Amniotic stem cell (primary cell): Measurements from ENCODE around the gene EFNA4.

ENCODE experiments used
- DNase-seq: peaks from one replicate; lab custom pipeline; 2025; lab: John Stamatoyannopoulos, UW

Gene EFNA4

GRCh38 chr1:155063550-155064110 is at the start of gene EFNA4:
EFNA4 (plus strand) TSS chr1:155063740; CDS start chr1:155063824, 84 bp downstream.
- peak; percentile 65 for DNase-seq

DNA sequence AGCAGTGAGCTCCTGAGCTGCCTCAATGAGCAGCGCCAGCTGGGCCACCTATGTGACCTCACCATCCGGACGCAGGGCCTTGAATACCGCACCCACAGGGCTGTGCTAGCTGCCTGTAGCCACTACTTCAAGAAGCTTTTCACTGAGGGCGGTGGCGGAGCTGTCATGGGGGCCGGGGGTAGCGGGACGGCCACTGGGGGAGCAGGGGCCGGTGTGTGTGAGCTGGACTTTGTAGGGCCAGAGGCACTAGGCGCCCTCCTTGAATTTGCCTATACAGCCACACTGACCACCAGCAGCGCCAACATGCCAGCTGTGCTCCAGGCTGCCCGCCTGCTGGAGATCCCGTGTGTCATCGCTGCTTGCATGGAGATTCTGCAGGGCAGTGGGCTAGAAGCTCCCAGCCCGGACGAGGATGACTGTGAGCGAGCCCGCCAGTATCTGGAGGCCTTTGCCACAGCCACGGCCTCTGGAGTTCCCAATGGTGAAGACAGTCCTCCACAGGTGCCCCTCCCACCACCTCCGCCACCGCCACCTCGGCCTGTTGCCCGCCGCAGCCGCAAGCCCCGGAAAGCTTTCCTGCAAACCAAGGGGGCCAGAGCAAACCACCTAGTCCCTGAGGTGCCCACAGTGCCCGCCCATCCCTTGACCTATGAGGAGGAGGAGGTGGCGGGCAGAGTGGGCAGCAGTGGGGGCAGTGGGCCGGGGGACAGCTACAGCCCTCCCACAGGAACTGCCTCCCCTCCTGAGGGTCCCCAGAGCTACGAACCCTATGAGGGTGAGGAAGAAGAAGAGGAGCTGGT is 48.6 kb upstream of the EFNA4 start:
- DNase-seq, result no peak

DNA sequence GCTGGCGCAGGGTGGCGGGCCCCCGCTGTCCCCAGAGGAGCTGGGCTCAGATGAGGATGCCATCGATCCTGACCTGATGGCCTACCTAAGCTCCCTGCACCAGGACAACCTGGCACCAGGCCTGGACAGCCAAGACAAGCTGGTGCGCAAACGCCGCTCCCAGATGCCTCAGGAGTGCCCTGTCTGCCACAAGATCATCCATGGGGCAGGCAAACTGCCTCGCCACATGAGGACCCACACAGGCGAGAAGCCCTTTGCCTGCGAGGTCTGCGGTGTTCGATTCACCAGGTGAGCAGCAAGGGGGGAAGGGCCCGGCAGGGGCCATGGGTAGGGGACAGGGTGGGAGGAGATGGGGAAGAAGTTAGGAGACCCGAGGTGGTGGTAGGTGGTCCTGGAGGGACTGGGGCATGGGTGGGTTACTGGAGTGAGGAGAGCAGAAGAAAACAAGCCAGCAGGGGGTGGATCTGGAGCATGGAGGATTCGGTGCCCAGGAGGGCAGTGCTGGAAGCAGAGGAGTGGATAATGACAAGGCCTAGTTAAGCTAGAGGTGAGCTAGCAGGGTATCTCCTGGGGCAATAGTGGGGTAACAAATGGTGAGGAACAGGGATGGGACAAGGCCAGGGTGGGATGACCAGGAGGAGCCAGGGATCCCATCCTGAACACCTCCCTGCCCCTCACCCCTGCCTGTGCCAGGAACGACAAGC is 47.9 kb upstream of the EFNA4 start:
- no peak for DNase-seq

DNA sequence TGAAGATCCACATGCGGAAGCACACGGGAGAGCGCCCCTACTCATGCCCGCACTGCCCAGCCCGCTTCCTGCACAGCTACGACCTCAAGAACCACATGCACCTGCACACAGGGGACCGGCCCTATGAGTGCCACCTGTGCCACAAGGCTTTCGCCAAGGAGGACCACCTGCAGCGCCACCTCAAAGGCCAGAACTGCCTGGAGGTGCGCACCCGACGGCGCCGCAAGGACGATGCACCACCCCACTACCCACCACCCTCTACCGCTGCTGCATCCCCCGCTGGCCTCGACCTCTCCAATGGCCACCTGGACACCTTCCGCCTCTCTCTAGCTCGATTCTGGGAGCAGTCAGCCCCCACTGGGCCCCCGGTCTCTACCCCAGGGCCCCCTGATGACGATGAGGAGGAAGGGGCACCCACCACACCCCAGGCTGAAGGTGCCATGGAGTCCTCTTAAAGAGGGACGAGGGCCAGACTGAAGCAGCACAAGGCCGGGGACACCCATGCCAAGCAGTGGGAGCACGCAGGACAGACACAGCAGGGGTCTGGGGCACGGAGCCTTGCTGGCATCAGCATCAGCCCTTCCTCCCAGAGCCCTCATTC is 47.2 kb upstream of the EFNA4 start:
- DNase-seq, result no peak

- DNase-seq, result peak; percentile 73
These were observed 46.2 kb upstream of the EFNA4 start for GRCh38 chr1:155017041-155017945.

DNA sequence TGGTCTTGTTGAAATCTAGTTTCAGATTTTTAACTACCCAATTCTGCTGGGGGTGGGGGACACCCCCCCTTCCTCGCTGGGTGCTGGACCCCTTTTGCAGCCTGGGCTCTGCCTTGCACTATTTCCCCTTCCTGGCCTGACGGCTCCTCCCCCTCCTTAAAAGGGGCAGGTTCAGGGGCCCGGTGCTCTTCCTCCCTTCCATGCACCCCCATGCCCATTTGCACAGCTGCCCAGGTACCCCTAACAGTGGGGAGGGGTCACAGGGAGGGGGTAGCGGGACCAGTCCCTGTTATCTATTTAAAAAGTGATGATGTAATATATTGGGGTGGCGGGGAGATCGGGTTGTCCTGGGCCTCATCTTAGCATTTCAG is 45.6 kb upstream of the EFNA4 start:
- DNase-seq, result no peak

DNA sequence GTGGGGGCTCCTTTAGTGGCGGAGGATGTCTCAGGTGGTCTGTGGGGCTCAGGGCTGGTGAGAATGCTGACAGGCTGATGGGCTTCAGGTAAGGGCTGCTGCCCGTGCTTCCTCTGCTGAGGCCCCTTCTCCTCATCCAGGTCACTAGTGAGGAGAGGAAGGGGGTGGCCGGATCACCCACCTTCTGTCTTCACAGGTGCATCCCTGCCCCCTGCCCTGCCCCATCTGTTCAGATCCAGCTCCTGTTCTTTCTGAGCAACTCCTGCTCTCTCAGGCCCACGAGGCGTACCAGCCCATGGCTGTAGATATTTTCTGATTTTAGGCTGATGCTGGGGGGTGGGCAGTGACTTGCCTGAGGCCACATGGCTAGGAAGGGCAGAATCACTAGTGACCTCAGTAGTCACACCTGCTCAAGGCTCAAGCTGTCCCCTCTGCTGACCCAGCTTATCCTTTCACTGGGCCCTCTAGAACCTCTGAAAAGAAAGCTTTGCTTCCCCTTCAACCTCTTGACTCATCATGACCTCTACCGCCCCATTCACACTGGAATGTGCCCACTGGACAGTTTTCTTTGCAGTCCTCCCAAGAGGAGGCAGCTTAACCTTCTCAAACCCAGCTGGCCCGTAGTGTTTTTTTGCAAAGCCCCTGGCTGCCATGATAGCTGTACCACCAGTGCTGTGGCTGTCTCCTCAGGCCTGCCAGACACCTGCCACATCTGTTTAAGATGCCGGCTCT is 44.8 kb upstream of the EFNA4 start:
- DNase-seq, result no peak

DNA sequence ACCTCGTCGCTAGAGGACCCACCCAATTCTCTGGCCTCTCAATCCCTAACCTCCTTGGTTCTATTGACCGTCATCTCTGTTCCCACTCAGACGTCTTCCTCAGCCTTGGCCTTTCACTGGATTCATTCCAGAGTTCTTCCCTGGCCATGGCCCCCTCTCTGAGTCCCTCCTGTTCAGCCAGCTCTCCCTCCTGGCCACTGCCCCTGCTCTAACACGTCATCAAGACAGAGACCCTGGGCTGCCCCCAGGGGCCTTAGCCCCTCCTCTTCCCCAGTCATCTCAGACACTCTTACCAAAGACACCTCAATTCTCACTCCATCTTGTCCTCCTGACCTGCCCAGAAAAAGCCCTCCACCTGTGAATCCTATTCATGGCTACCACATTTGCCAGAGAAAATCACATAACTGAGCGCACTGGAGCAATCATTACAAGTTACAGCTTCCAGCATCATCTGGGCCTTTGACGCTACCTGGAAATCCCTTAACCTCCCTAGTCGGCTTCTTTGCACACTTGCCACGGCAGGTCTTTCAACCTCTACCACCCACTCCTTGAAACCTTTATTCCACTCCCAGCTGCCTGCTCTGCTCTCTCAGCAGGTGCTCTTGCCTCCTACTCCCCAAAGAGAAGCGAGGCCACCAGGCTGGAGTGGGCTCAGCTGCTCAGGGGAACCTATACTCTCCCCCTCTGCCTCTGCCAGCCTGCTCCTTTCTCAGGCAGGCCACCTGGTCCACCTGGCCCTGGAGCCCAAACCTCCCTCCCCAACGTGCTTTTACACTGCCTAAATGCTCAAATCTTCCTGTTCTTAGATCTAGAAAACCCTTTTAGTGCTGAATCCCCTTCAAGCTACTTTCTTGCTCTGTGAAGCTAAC is 43.9 kb upstream of the EFNA4 start:
- DNase-seq, result no peak

DNA sequence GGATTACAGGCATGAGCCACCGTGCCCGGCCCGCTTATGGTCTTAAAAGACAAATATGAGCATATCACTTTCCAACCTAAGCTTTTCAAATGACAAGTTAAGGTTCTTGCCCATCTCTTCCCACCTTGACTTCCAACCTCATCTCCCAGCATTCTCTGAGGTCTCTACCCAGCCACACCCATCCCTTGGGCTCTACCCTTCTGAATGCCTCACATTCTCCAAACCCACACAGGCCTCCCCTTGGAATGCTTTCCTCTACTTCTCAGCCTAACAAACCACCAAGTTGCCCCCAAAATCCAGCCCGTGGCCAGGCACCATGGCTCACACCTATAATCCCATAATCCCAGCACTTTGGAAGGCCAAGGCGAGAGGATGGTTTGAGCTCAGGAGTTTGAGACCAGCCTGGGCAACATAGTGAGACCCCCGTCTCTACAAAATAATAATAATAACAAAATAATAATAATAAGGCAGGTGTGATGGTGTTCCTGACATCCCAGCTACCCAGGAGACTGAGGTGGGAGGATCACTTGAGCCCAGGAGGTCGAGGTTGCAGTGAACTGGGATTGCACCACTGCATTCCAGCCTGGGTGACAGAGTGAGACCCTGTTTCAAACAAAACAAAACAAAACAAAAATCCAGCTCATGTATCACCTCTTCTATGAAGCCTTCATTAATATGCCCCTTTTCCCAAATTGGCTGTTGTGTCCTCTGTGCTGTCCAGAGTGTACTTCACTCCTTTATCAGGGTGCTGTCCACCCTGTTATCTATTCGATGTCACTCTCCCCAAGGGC is 41.2 kb upstream of the EFNA4 start:
- DNase-seq, result no peak

GRCh38 chr1:155022927-155023236 is 40.7 kb upstream of the EFNA4 start:
- DNase-seq, result no peak

DNA sequence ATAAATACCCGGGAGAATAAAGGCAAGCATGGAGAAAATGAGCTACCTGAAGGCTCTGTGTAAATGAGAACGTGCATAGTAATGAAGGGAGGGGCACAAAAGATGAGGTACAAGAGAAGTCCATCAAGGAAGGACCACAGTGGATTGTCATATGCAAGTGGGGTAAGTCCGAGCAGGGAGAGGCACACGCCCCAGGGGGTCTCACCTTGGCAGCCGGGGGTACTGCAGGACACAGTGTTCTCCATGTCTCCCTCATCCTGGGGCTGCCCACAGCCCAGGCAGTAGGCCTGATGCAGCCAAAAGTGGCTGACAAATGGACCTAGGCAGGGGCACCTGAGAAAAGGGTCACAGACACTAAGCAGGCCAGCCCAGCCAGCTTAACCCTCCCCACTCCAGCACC is 39.9 kb upstream of the EFNA4 start:
- DNase-seq, result no peak

DNA sequence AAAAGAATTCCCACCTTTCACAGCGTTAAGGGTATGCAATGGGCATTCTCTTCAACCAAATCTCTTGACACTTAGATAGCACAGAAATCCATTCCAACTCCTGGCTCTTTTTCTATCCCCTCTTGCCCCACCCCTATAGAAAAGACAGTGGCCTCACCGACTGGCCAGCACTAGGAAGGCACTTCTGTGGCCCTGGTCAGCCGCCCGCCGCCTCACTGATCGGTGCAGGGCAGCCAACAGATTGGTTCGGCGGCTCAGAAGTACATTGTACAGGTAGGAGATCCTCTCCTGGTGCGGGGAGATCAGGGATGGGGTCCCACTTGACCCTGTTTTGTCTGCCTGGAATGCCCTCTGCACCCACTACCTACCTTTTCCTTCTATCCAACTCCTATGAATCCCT is 39.2 kb upstream of the EFNA4 start:
- DNase-seq, result no peak

- no peak for DNase-seq
These were observed 37.4 kb upstream of the EFNA4 start for GRCh38 chr1:155026154-155026553.

DNA sequence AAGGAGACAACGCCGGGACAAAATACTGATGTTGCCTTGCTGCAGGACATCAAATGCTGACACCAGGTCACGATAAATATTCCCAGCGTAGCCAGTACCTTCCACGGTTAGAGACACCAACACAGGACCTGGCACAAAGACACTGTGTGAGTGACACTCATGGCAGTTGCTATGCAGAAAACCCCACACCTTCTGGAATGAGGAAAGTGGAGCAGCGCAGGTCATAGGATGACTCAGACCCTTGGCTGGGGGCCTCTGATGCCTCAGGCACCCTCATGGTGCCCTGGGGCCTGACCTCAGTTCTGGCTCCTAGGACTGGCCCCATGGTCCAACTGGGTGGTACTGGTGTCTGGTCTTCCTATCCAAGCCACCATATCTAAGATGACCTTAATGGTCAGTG is 37.0 kb upstream of the EFNA4 start:
- DNase-seq, result no peak

- no peak for DNase-seq
These were observed 33.9 kb upstream of the EFNA4 start for GRCh38 chr1:155029513-155030242.

GRCh38 chr1:155030243-155030795 is 33.2 kb upstream of the EFNA4 start:
- DNase-seq, result no peak

GRCh38 chr1:155030899-155031298 is 32.6 kb upstream of the EFNA4 start:
- DNase-seq, result no peak

GRCh38 chr1:155032886-155033285 is 30.7 kb upstream of the EFNA4 start:
- no peak for DNase-seq
